Heart left ventricle (tissue), 16 donors: Measurements from ENCODE around the gene SH3TC1. TPM values are rescaled to one million over a fixed set of nuclear protein-coding genes. Genes with fewer than 3 reads are reported as not detected.

ENCODE experiments used
- ATAC-seq, 4 donors: fragments of 200-7000 bp; cut with Tn5 transposase; one replicate each; pipeline ENCODE4 v1.9.1; 2020 to 2022; ENCODE audit warnings: moderate library complexity in 4 of 4, mild to moderate bottlenecking in 3 of 4, moderate number of reproducible peaks in 1 of 4
- DNase-seq, 5 donors: peaks; one replicate each; pipeline ENCODE4 v3.0.0-alpha.2; 2020
- H3K27ac ChIP-seq, 12 donors: fragments of 200-600 bp; sonication (generic) in 4 of 12; one replicate each; pipeline versions ENCODE4 v1.5.0 to v1.8.0; 2016 to 2022; ENCODE audit warnings: mild to moderate bottlenecking in 2 of 12
- H3K27me3 ChIP-seq, 9 donors: fragments of 200-600 bp; sonication (generic) in 2 of 9; one replicate each; pipeline versions ENCODE4 v1.5.1 to v1.8.0; 2016 to 2022; ENCODE audit warnings: mild to moderate bottlenecking in 3 of 9
- H3K36me3 ChIP-seq, 9 donors: fragments of 200-600 bp; sonication (generic) in 2 of 9; one replicate each; pipeline versions ENCODE4 v1.5.0 to v1.8.0; 2018 to 2022; ENCODE audit warnings: mild to moderate bottlenecking in 2 of 9
- H3K4me1 ChIP-seq, 12 donors: fragments of 200-600 bp; sonication (generic) in 4 of 12; one replicate each; pipeline versions ENCODE4 v1.5.0 to v1.8.0; 2016 to 2022; ENCODE audit warnings: mild to moderate bottlenecking in 3 of 12
- H3K4me3 ChIP-seq, 12 donors: fragments of 200-600 bp; sonication (generic) in 4 of 12; one replicate each; pipeline versions ENCODE4 v1.5.0 to v1.8.0; 2017 to 2022; ENCODE audit warnings: mild to moderate bottlenecking in 9 of 12, moderate library complexity in 4 of 12
- H3K9me3 ChIP-seq, 12 donors: fragments of 200-600 bp; sonication (generic) in 4 of 12; one replicate each; pipeline versions ENCODE4 v1.5.0 to v1.8.0; 2016 to 2022; ENCODE audit warnings: mild to moderate bottlenecking in 1 of 12
- POLR2A ChIP-seq, 2 donors: fragments of 450-650 bp; IDR thresholded peaks; one replicate each; pipeline ENCODE4 v1.6.1; 2017; ENCODE audit warnings: antibody characterized with exemption in 2 of 2, mild to moderate bottlenecking in 2 of 2, moderate library complexity in 2 of 2
- WGBS, 4 donors: extraction: QIAGEN DNeasy Blood & Tissue Kit in 2 of 4; methylation state at CpG; one replicate each; pipeline versions ENCODE4 v1.1.5 to v1.1.7; 2013 to 2018; 5-methylcytosine and 5-hydroxymethylcytosine counted together
- intact Hi-C, 10 donors: fragments of 100-400 bp; cut with DNase I; formaldehyde crosslinking; loops; one replicate each; pipeline versions ENCODE4 v1.11.1 to v1.14.2; 2022
- polyA plus RNA-seq, 2 donors: library from polyadenylated mRNA; stranded (reverse); fragments of 200-250 nt; gene quantifications; one replicate each; pipeline ENCODE4 v1.2.3, GENCODE V29; 2013
- total RNA-seq, 9 donors: library from RNA; depleted of rRNA in 2 of 9; stranded (reverse); fragments of >200 nt in 2 of 9; fragmentation: NEBNext Ultra II Directional in 3 of 9; extraction: Animal tissue kit (Norgen Biotek cat#: 25700) in 3 of 9; gene quantifications; one replicate each; pipeline versions ENCODE4 v1.1.0 to v1.2.4, GENCODE V29; 2016 to 2023
- TF ChIP-seq, protein P1 (sequence below), 12 donors: fragments of 200-600 bp; sonication (generic) in 4 of 12; IDR thresholded peaks; one replicate each; pipeline versions ENCODE4 v1.5.0 to v1.8.0; 2018 to 2022; ENCODE audit warnings: antibody characterized with exemption in 12 of 12, mild to moderate bottlenecking in 5 of 12
- donor health status: ischemic (EF 13 %, LVEDD 7.1; RV severe dilation, severe dysfunction).
- donor health status: healthy with polysubstance abuse.
- donor health status: DM: no; HTN: yes; CAD: no.
- donor health status: DM: no; HTN: no; CAD: no.
- donor health status: ischemic (EF 25% LVEDD 6.9; RV normal size, moderate dysfunction).
- donor health status: ischemic (EF 25% LVEDD 5.7; RV mildly dilated, moderate dysfunction).
- donor health status: healthy.
- donor health status: DM: yes; HTN: yes; CAD: no.
- donor health status: ischemic (EF 35%, LVEDD 5.7; RV mildly dilated, moderate dysfunction).
- donor health status: nonischemic (EF 11% LVEDD 7.7; RV severe dilation, severe dysfunction).
- donor health status: DM: yes; HTN: yes; CAD: no.
- donor health status: PGD.
- donor health status: ischemic (EF 29% LVEDD 5.4; RV normal size, mild dysfunction).
- donor health status: nonischemic (EF 23%, LVEDD 6.1; RV moderate dilation, normal function).

The SH3TC1 gene
- total and polyA plus RNA-seq, 11 donors, result 5.8 to 45.9 (median 10.9) TPM

DNA sequence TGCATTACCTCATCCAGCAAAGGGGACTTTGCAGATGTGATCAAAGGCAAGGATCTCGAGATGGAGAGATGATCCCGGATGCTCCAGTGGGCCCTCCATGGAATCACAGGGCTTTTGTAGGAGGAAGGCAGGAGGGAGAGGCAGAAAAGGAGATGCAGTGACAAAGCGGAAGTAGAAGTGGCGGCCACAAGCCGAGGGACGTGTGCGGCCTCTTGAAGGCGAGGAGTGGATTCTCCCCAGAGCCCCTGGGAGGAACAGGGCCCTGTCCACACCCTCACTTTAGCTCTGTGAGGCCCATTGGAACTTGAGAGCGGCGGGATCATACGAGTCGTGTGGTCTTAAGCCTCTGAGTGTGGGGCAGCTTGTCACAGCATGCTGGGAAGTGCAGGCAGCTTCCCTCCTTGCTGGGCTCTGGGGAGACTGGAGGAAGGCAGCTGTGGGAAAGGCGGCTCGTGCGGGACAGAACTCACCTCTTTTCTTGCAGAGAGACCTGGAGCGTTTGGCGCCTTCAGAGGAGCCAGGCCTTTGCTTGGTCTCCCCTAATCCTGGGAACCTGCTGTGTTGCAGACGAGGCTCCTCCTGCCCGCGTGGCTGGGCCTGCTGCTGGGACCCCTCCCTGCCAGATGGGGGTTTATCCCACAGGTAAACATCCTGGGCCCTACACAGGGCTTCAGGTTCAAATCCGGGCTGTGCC is 10.2 kb downstream of the SH3TC1 start:
- H3K27me3 ChIP-seq, result no peaks in the 10 kb centered on the region
- peak in 1 of 5 donors; percentile 50 for DNase-seq
- no peak for TF ChIP-seq POLR2A (IDR thresholded peaks at IDR 0.05)
- TF ChIP-seq, protein P1, sequence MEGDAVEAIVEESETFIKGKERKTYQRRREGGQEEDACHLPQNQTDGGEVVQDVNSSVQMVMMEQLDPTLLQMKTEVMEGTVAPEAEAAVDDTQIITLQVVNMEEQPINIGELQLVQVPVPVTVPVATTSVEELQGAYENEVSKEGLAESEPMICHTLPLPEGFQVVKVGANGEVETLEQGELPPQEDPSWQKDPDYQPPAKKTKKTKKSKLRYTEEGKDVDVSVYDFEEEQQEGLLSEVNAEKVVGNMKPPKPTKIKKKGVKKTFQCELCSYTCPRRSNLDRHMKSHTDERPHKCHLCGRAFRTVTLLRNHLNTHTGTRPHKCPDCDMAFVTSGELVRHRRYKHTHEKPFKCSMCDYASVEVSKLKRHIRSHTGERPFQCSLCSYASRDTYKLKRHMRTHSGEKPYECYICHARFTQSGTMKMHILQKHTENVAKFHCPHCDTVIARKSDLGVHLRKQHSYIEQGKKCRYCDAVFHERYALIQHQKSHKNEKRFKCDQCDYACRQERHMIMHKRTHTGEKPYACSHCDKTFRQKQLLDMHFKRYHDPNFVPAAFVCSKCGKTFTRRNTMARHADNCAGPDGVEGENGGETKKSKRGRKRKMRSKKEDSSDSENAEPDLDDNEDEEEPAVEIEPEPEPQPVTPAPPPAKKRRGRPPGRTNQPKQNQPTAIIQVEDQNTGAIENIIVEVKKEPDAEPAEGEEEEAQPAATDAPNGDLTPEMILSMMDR (IDR thresholded peaks at IDR 0.05), result no peak
- H3K27ac ChIP-seq, result no peak overlapping the region
- no peaks in the 10 kb centered on the region for H3K9me3 ChIP-seq
- ATAC-seq, result no peak
- H3K4me1 ChIP-seq, result peaks cover 0 to 42% (median 0%) of the 10 kb centered on the region in 12 donors
- no peak overlapping the region for H3K4me3 ChIP-seq
- peaks cover 0 to 65% (median 2%) of the 10 kb centered on the region in 9 donors for H3K36me3 ChIP-seq
- intact Hi-C loops, result no loop called here
- 90 to 93% (median 91%) methylated on average over 12 to 21 of the region's 21 CpGs for WGBS, 4 donors

GRCh38 chr4:8210010-8210409 is 10.9 kb downstream of the SH3TC1 start:
- Histone ChIP-seq H3K4me1 (peaks cover 0 to 36% (median 4%) of the 10 kb centered on the region in 12 donors), H3K9me3 (no peaks in the 10 kb centered on the region), H3K27me3 (no peaks in the 10 kb centered on the region), H3K4me3 (no peak overlapping the region), H3K36me3 (peaks cover 0 to 65% (median 2%) of the 10 kb centered on the region in 9 donors), H3K27ac (no peak overlapping the region)
- TF ChIP-seq POLR2A (IDR thresholded peaks at IDR 0.05), result no peak
- TF ChIP-seq, protein P1 (IDR thresholded peaks at IDR 0.05), result no peak
- WGBS, 4 donors, result 82 to 86% (median 84%) methylated on average over 12 of the region's 12 CpGs
- ATAC-seq, result no peak
- intact Hi-C loops, result no loop called here
- peak in 1 of 5 donors; percentile 50 for DNase-seq

GRCh38 chr4:8210616-8211015 is 11.5 kb downstream of the SH3TC1 start:
- intact Hi-C loops, result no loop called here
- Histone ChIP-seq H3K9me3 (no peaks in the 10 kb centered on the region), H3K27me3 (no peaks in the 10 kb centered on the region), H3K36me3 (peaks cover 0 to 67% (median 2%) of the 10 kb centered on the region in 9 donors), H3K4me3 (no peak overlapping the region), H3K4me1 (peaks cover 0 to 30% (median 8%) of the 10 kb centered on the region in 12 donors), H3K27ac (no peak overlapping the region)
- TF ChIP-seq, protein P1 (IDR thresholded peaks at IDR 0.05), result no peak
- TF ChIP-seq POLR2A (IDR thresholded peaks at IDR 0.05), result no peak
- ATAC-seq (no peak), DNase-seq (peak in 1 of 5 donors; percentile 12)
- WGBS, 4 donors, result 86 to 91% (median 86%) methylated on average over 5 of the region's 5 CpGs

GRCh38 chr4:8211251-8211650 is 12.2 kb downstream of the SH3TC1 start:
- peaks cover 0 to 67% (median 2%) of the 10 kb centered on the region in 9 donors for H3K36me3 ChIP-seq
- H3K27me3 ChIP-seq, result no peaks in the 10 kb centered on the region
- peaks cover 0 to 24% (median 8%) of the 10 kb centered on the region in 12 donors for H3K4me1 ChIP-seq
- intact Hi-C loops, result no loop called here
- TF ChIP-seq POLR2A (IDR thresholded peaks at IDR 0.05), result no peak
- TF ChIP-seq, protein P1 (IDR thresholded peaks at IDR 0.05), result no peak
- no peak overlapping the region for H3K4me3 ChIP-seq
- H3K27ac ChIP-seq, result no peak overlapping the region
- 43 to 54% (median 45%) methylated on average over 4 to 8 of the region's 8 CpGs for WGBS, 4 donors
- ATAC-seq (no peak), DNase-seq (peak in 1 of 5 donors; percentile 60)
- H3K9me3 ChIP-seq, result no peaks in the 10 kb centered on the region
